ENCODE measurements around the gene SHISAL1.

DNA sequence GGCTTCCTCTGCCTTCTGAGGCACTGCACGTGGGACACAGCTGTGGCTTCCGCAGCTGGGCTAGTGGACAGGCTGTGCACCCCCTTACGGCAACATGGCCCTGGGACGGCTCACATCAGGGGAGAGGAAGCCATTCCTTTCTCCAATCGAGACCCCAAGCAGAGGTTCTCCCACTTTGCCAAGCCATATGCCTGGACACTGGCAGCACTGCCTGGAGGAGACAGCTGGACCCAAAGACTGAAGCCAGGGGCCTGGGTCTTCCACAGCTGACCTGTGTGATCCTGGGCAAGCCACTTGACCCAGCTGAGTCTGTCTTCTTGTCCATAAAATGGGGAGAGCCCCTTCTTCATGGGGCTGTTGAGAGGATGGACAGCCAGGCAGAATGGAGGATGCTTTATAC is 65.4 kb downstream of the SHISAL1 start:
- TF ChIP-seq POLR2A (IDR thresholded peaks at IDR 0.05; ENCODE audit: low read depth, low read length) (no peak), POLR2AphosphoS5 (IDR thresholded peaks at IDR 0.05; ENCODE audit: low read depth, low read length) (no peak)
